GM23338 (cell line): ENCODE measurements around the gene LAGE3.

Experiments
- EZH2 ChIP-seq: fragments of 200-600 bp; sonication (generic); IDR thresholded peaks from one replicate; pipeline ENCODE4 v1.8.0; 2017; ENCODE audit warnings: antibody characterized with exemption, mild to moderate bottlenecking, low read depth; ENCODE audit not compliant: unreplicated experiment
- NANOG ChIP-seq: IDR thresholded peaks from 2 replicates; pipeline ENCODE4 v1.6.1; 2016; ENCODE audit warnings: antibody characterized with exemption, borderline replicate concordance
- POLR2AphosphoS5 ChIP-seq: IDR thresholded peaks from 2 replicates; pipeline ENCODE4 v1.6.1; 2016; ENCODE audit warnings: antibody characterized with exemption, low read depth
- ZNF331 ChIP-seq: fragments of 250-450 bp; sonication (Bioruptor Pico); IDR thresholded peaks from 2 replicates; pipeline ENCODE4 v1.5.0; 2020; ENCODE audit warnings: low read depth, mild to moderate bottlenecking, moderate library complexity
- TF ChIP-seq, protein P1 (sequence below), 2 experiments: fragments of 200-600 bp in 1 of 2; sonication (generic) in 1 of 2; conservative IDR thresholded peaks; 2 replicates each; pipeline versions ENCODE4 v1.5.1 to v1.6.1; 2016 to 2017; ENCODE audit warnings: antibody characterized with exemption in 2 of 2, low read depth in 2 of 2, mild to moderate bottlenecking in 2 of 2, moderate library complexity in 1 of 2
- TF ChIP-seq, protein P2 (sequence below): IDR thresholded peaks from one replicate; pipeline ENCODE4 v1.6.1; 2018; ENCODE audit warnings: antibody characterized with exemption; ENCODE audit not compliant: unreplicated experiment

DNA sequence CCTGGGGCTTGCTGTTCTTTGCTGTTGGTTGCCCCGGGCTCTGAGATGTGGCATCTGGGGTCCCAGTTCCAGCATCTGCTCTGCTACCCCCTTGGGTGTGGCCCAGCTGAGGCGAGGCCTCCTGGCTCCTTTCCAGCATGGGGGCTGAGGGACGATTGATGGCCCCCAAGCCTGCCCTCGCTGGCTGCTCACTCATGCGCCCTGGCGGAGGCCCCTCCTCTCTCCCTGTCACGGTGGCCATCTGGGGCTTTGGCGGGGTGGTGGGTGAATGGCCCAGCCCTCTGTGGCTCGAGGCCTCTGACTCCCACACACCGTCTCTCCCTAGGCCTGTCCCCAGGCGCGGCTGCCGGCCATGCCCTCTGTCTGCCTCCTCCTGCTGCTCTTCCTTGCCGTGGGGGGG, 19.2 kb downstream of the LAGE3 start:
- TF ChIP-seq, protein P1, sequence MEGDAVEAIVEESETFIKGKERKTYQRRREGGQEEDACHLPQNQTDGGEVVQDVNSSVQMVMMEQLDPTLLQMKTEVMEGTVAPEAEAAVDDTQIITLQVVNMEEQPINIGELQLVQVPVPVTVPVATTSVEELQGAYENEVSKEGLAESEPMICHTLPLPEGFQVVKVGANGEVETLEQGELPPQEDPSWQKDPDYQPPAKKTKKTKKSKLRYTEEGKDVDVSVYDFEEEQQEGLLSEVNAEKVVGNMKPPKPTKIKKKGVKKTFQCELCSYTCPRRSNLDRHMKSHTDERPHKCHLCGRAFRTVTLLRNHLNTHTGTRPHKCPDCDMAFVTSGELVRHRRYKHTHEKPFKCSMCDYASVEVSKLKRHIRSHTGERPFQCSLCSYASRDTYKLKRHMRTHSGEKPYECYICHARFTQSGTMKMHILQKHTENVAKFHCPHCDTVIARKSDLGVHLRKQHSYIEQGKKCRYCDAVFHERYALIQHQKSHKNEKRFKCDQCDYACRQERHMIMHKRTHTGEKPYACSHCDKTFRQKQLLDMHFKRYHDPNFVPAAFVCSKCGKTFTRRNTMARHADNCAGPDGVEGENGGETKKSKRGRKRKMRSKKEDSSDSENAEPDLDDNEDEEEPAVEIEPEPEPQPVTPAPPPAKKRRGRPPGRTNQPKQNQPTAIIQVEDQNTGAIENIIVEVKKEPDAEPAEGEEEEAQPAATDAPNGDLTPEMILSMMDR (conservative IDR thresholded peaks at IDR 0.05; ENCODE audit: low read depth in 2 of 2) = no peak
- TF ChIP-seq, protein P2, sequence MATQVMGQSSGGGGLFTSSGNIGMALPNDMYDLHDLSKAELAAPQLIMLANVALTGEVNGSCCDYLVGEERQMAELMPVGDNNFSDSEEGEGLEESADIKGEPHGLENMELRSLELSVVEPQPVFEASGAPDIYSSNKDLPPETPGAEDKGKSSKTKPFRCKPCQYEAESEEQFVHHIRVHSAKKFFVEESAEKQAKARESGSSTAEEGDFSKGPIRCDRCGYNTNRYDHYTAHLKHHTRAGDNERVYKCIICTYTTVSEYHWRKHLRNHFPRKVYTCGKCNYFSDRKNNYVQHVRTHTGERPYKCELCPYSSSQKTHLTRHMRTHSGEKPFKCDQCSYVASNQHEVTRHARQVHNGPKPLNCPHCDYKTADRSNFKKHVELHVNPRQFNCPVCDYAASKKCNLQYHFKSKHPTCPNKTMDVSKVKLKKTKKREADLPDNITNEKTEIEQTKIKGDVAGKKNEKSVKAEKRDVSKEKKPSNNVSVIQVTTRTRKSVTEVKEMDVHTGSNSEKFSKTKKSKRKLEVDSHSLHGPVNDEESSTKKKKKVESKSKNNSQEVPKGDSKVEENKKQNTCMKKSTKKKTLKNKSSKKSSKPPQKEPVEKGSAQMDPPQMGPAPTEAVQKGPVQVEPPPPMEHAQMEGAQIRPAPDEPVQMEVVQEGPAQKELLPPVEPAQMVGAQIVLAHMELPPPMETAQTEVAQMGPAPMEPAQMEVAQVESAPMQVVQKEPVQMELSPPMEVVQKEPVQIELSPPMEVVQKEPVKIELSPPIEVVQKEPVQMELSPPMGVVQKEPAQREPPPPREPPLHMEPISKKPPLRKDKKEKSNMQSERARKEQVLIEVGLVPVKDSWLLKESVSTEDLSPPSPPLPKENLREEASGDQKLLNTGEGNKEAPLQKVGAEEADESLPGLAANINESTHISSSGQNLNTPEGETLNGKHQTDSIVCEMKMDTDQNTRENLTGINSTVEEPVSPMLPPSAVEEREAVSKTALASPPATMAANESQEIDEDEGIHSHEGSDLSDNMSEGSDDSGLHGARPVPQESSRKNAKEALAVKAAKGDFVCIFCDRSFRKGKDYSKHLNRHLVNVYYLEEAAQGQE = no peak
- TF ChIP-seq EZH2 (no peak), ZNF331 (CRISPR knock-in tag) (no peak), NANOG (no peak), POLR2AphosphoS5 (no peak)
